ENCODE results near the gene CCDC89.
"Not testable (repeated sequence)": the region's sequence is repeated elsewhere in the genome, so short reads cannot be mapped to it uniquely, and the experiment has no call there.

Gene CCDC89

GRCh38 chr11:85694385-85694980 lies 8.5 kb upstream of the CCDC89 start:
- DNase-seq (ENCODE audit: low read depth, low spot score): no peak

GRCh38 chr11:85685125-85685819 lies 723 bp downstream of the CCDC89 start:
- DNase-seq (ENCODE audit: low read depth, low spot score): peak; percentile 18

- no peak for DNase-seq (ENCODE audit: low read depth, low spot score)
Observed at GRCh38 chr11:85682330-85683305, 3.4 kb downstream of the CCDC89 start.

- DNase-seq (ENCODE audit: low read depth, low spot score): no peak
Observed at GRCh38 chr11:85680897-85681296, 5.1 kb downstream of the CCDC89 start.

- DNase-seq (ENCODE audit: low read depth, low spot score): no peak
Observed at GRCh38 chr11:85679576-85679975, 6.4 kb downstream of the CCDC89 start.

- no peak for DNase-seq (ENCODE audit: low read depth, low spot score)
Observed at GRCh38 chr11:85673393-85673792, 12.6 kb downstream of the CCDC89 start.

- peak; percentile 9 for DNase-seq (ENCODE audit: low read depth, low spot score)
Observed at GRCh38 chr11:85672105-85672902, 13.7 kb downstream of the CCDC89 start.

- DNase-seq (ENCODE audit: low read depth, low spot score): not testable (repeated sequence)
Observed at GRCh38 chr11:85670949-85671663, 14.9 kb downstream of the CCDC89 start.

- no peak for DNase-seq (ENCODE audit: low read depth, low spot score)
Observed at GRCh38 chr11:85668157-85668556, 17.8 kb downstream of the CCDC89 start.

- DNase-seq (ENCODE audit: low read depth, low spot score): no peak
Observed at GRCh38 chr11:85666687-85667086, 19.3 kb downstream of the CCDC89 start.

GRCh38 chr11:85665733-85666132 lies 20.3 kb downstream of the CCDC89 start:
- DNase-seq (ENCODE audit: low read depth, low spot score): no peak

- peak; percentile 96 for DNase-seq (ENCODE audit: low read depth, low spot score)
Observed at GRCh38 chr11:85664615-85665481, 21.1 kb downstream of the CCDC89 start, which contains the start of gene CREBZF. Gene CREBZF, minus strand, starts transcription at chr11:85665129. Its CDS starts 254 bp downstream, at chr11:85664875.

- DNase-seq (ENCODE audit: low read depth, low spot score): peak; percentile 85
Observed at GRCh38 chr11:85663753-85664614, 22.0 kb downstream of the CCDC89 start.

- no peak for DNase-seq (ENCODE audit: low read depth, low spot score)
Observed at GRCh38 chr11:85663080-85663752, 22.8 kb downstream of the CCDC89 start.

- no peak for DNase-seq (ENCODE audit: low read depth, low spot score)
Observed at GRCh38 chr11:85661972-85662664, 23.9 kb downstream of the CCDC89 start.

GRCh38 chr11:85658180-85658579 lies 27.8 kb downstream of the CCDC89 start:
- DNase-seq (ENCODE audit: low read depth, low spot score): no peak

GRCh38 chr11:85656777-85657176 lies 29.2 kb downstream of the CCDC89 start:
- DNase-seq (ENCODE audit: low read depth, low spot score): no peak

All from ELF-1 (cell line).